Colonic mucosa (tissue), 4 donors: ENCODE results near the gene SETD3. TPM values are rescaled to one million over a fixed set of nuclear protein-coding genes. Genes with fewer than 3 reads are reported as not detected.

ENCODE experiments used
- DNase-seq: peaks from one replicate; pipeline ENCODE4 v3.0.0-alpha.2; 2020
- H3K27ac ChIP-seq: fragments of 200-600 bp; one replicate; pipeline ENCODE4 v1.8.0; 2021
- H3K27me3 ChIP-seq: fragments of 200-600 bp; one replicate; pipeline ENCODE4 v1.8.0; 2021
- H3K36me3 ChIP-seq: fragments of 200-600 bp; one replicate; pipeline ENCODE4 v1.8.0; 2021
- H3K4me1 ChIP-seq: fragments of 200-600 bp; one replicate; pipeline ENCODE4 v1.8.0; 2021; ENCODE audit warnings: mild to moderate bottlenecking
- H3K4me3 ChIP-seq: fragments of 200-600 bp; one replicate; pipeline ENCODE4 v1.8.0; 2021
- H3K9ac ChIP-seq, 2 donors: one replicate each; pipeline ENCODE4 v1.7.0; 2013; ENCODE audit warnings: control low read depth in 2 of 2, low read depth in 2 of 2, low read length in 2 of 2
- H3K9me3 ChIP-seq: fragments of 200-600 bp; one replicate; pipeline ENCODE4 v1.8.0; 2021
- CTCF ChIP-seq: fragments of 200-600 bp; IDR thresholded peaks from one replicate; pipeline ENCODE4 v1.8.0; 2022; ENCODE audit warnings: antibody characterized with exemption, mild to moderate bottlenecking
- intact Hi-C: fragments of 100-400 bp; cut with DNase I; formaldehyde crosslinking; loops from one replicate; pipeline ENCODE4 v1.14.1; 2022
- total RNA-seq, 2 donors: library from RNA; stranded (reverse); fragmentation: NEBNext Ultra II Directional in 1 of 2; extraction: Animal tissue kit (Norgen Biotek cat#: 25700) in 1 of 2; gene quantifications; one replicate each; pipeline ENCODE4 v1.2.1, GENCODE V29; 2021
- donor health status: healthy.
- donor health status: DM: no; HTN: no; CAD: no.
- donor health status: DM: no; HTN: no; CAD: no.

SETD3 gene
- total RNA-seq, 2 donors from 2014 or later = 60.0 to 69.4 TPM

DNA sequence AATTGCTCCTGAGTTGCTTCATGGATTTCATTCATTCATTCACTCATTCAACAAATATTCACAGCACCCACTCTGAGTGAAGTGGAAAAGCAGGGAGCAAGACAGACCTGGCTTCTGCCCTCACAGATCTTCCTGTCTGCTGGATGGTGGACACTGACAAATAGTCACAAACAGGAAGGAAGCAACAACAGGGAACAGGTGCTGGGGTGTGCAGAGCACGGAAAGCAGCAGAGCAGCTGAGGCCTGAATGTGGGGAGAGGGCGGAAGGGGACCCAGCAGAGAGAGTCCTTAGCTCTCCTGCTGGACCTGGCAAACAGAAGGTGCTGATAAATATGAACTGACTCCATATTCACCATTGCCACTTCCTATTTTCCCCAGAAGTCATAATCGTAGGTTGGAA lies 54.4 kb downstream of the SETD3 start:
- Histone ChIP-seq H3K9ac (no peak overlapping the region), H3K9me3 (no peaks in the 10 kb centered on the region), H3K4me1 (no peaks in the 10 kb centered on the region), H3K4me3 (no peak overlapping the region), H3K27me3 (no peaks in the 10 kb centered on the region), H3K27ac (no peak overlapping the region), H3K36me3 (no peaks in the 10 kb centered on the region)
- TF ChIP-seq CTCF = no peak
- intact Hi-C loops = no loop called here
- DNase-seq = no peak

- Histone ChIP-seq H3K27ac (no peak overlapping the region), H3K9ac (no peak overlapping the region), H3K36me3 (no peaks in the 10 kb centered on the region), H3K27me3 (no peaks in the 10 kb centered on the region), H3K9me3 (no peaks in the 10 kb centered on the region), H3K4me3 (no peak overlapping the region), H3K4me1 (no peaks in the 10 kb centered on the region)
- DNase-seq = no peak
- intact Hi-C loops = no loop called here
- no peak for TF ChIP-seq CTCF
Observed at GRCh38 chr14:99425272-99425681, 55.4 kb downstream of the SETD3 start.

- no peaks in the 10 kb centered on the region for H3K36me3 ChIP-seq
- no peak for DNase-seq
- no peak for TF ChIP-seq CTCF
- H3K9ac ChIP-seq = peak overlapping the region in 1 of 2 donors; percentile 15
- H3K4me1 ChIP-seq = no peaks in the 10 kb centered on the region
- no peak overlapping the region for H3K27ac ChIP-seq
- intact Hi-C loops = no loop called here
- H3K27me3 ChIP-seq = no peaks in the 10 kb centered on the region
- no peak overlapping the region for H3K4me3 ChIP-seq
- no peaks in the 10 kb centered on the region for H3K9me3 ChIP-seq
Observed at GRCh38 chr14:99424306-99424877, 56.3 kb downstream of the SETD3 start.

DNA sequence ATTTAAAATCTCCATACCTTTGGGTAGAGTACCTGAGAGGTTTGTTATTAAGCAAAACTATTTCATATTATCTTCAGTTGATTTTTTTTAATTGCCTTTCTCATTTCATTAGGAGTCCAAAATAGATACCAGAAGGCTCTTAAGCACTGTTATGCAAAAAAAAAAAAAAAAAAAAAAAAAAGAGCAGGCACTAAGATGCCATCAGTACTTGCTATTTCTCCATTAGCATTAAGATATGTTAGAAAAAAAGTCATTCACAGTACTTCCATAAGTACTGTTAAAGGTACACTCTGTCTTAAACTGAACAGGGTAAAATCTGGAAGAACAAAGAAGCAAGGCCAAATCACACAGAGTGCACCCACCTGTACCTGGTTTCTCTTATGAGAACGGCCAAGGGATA lies 57.2 kb downstream of the SETD3 start:
- Histone ChIP-seq H3K36me3 (no peaks in the 10 kb centered on the region), H3K27ac (no peak overlapping the region), H3K27me3 (no peaks in the 10 kb centered on the region), H3K4me1 (no peaks in the 10 kb centered on the region), H3K9ac (no peak overlapping the region), H3K4me3 (no peak overlapping the region), H3K9me3 (no peaks in the 10 kb centered on the region)
- TF ChIP-seq CTCF = no peak
- no peak for DNase-seq
- intact Hi-C loops = no loop called here

- no peak overlapping the region for H3K4me3 ChIP-seq
- intact Hi-C loops = no loop called here
- peak; percentile 61 for DNase-seq
- TF ChIP-seq CTCF = no peak
- peak overlapping the region in 1 of 2 donors; percentile 81 for H3K9ac ChIP-seq
- H3K36me3 ChIP-seq = no peaks in the 10 kb centered on the region
- H3K4me1 ChIP-seq = no peaks in the 10 kb centered on the region
- no peaks in the 10 kb centered on the region for H3K27me3 ChIP-seq
- H3K9me3 ChIP-seq = no peaks in the 10 kb centered on the region
- peak overlapping the region; percentile 71 for H3K27ac ChIP-seq
Observed at GRCh38 chr14:99422228-99423010, 58.2 kb downstream of the SETD3 start.
